ENCODE data around the gene INHBE.
"Not testable (repeated sequence)": the region's sequence is repeated elsewhere in the genome, so short reads cannot be mapped to it uniquely, and the experiment has no call there.

Gene INHBE

GRCh38 chr12:57454566-57455373 lies at the start of gene INHBE:
INHBE (plus strand) TSS chr12:57455307; CDS start chr12:57455537, 230 bp downstream.
- no peak for DNase-seq

- DNase-seq = no peak
Observed at GRCh38 chr12:57410534-57410933, 44.6 kb upstream of the INHBE start.

- not testable (repeated sequence) for DNase-seq
Observed at GRCh38 chr12:57414160-57414559, 40.9 kb upstream of the INHBE start.

- no peak for DNase-seq
Observed at GRCh38 chr12:57415088-57415487, 40.0 kb upstream of the INHBE start.

GRCh38 chr12:57416039-57416996 lies 38.8 kb upstream of the INHBE start:
- no peak for DNase-seq

- no peak for DNase-seq
Observed at GRCh38 chr12:57418255-57418654, 36.9 kb upstream of the INHBE start.

GRCh38 chr12:57419495-57419894 lies 35.6 kb upstream of the INHBE start:
- no peak for DNase-seq

- no peak for DNase-seq
Observed at GRCh38 chr12:57420482-57420881, 34.6 kb upstream of the INHBE start.

GRCh38 chr12:57426948-57427347 lies 28.2 kb upstream of the INHBE start:
- not testable (repeated sequence) for DNase-seq

GRCh38 chr12:57428965-57429364 lies 26.1 kb upstream of the INHBE start:
- no peak for DNase-seq

- DNase-seq = no peak
Observed at GRCh38 chr12:57429473-57430111, 25.5 kb upstream of the INHBE start.

- peak in 1 of 2 donors; percentile 62 for DNase-seq
Observed at GRCh38 chr12:57430112-57430930, 24.8 kb upstream of the INHBE start.

GRCh38 chr12:57430931-57431566 lies 24.1 kb upstream of the INHBE start, which contains the start of gene R3HDM2:
R3HDM2 (minus strand) TSS chr12:57431043; CDS start chr12:57310428, 120,615 bp downstream.
- peak; percentile 96 to 97 for DNase-seq

GRCh38 chr12:57431654-57432188 lies 23.4 kb upstream of the INHBE start:
- no peak for DNase-seq

GRCh38 chr12:57433370-57433769 lies 21.7 kb upstream of the INHBE start:
- no peak for DNase-seq

GRCh38 chr12:57434517-57435223 lies 20.4 kb upstream of the INHBE start, which contains the start of gene INHBC:
INHBC (plus strand) TSS chr12:57434784; CDS start chr12:57434887, 103 bp downstream.
- DNase-seq = no peak

GRCh38 chr12:57435293-57435692 lies 19.8 kb upstream of the INHBE start:
- DNase-seq = no peak

GRCh38 chr12:57438400-57438799 lies 16.7 kb upstream of the INHBE start:
- DNase-seq = no peak

GRCh38 chr12:57439762-57440266 lies 15.3 kb upstream of the INHBE start:
- DNase-seq = no peak

GRCh38 chr12:57441393-57441792 lies 13.7 kb upstream of the INHBE start:
- DNase-seq = not testable (repeated sequence)

Data from CD4-positive, alpha-beta T cell treated with Interleukin-4 for 1 hour (primary cell).